OCI-LY3 (cell line): ENCODE results near the gene ATG7.
"Not testable (repeated sequence)": the region's sequence is repeated elsewhere in the genome, so short reads cannot be mapped to it uniquely, and the experiment has no call there.

Source experiments
- H2AFZ ChIP-seq: fragments of 200-600, 300-600 bp; shearing (Covaris generic); 2 replicates; pipeline ENCODE4 v1.6.0; 2014; ENCODE audit warnings: antibody characterized with exemption, low read depth, low read length
- H3K27ac ChIP-seq: fragments of 200-600, 300-600 bp; sonication (generic); 2 replicates; pipeline ENCODE4 v1.5.1; 2014; ENCODE audit warnings: mild to moderate bottlenecking, low read length, moderate library complexity, mixed read lengths
- H3K27me3 ChIP-seq: fragments of 200-600, 300-600 bp; sonication (generic); 2 replicates; pipeline ENCODE4 v1.6.1; 2014; ENCODE audit warnings: low read depth, low read length, mixed read lengths
- H3K36me3 ChIP-seq: fragments of 200-600, 300-600 bp; sonication (generic); replicated peaks from 2 replicates; pipeline ENCODE3; 2014; ENCODE audit warnings: low read depth, low read length, mixed read lengths
- H3K4me1 ChIP-seq: fragments of 300-600, 200-600 bp; sonication (generic); 2 replicates; pipeline ENCODE4 v1.6.1; 2014; ENCODE audit warnings: low read length, mixed read lengths
- H3K4me2 ChIP-seq: fragments of 200-600, 300-600 bp; sonication (generic); 2 replicates; pipeline ENCODE4 v1.6.1; 2014; ENCODE audit warnings: low read length, mixed read lengths
- H3K4me3 ChIP-seq: fragments of 300-600, 200-600 bp; sonication (generic); 2 replicates; pipeline ENCODE4 v1.5.1; 2014; ENCODE audit warnings: antibody characterized with exemption, mild to moderate bottlenecking, low read length, moderate library complexity
- H3K79me2 ChIP-seq: fragments of 300-600, 200-600 bp; shearing (Covaris generic); 2 replicates; pipeline ENCODE4 v1.6.1; 2014; ENCODE audit warnings: mild to moderate bottlenecking, low read length, mixed read lengths
- H3K9ac ChIP-seq: fragments of 300-600, 200-600 bp; shearing (Covaris generic); 2 replicates; pipeline ENCODE4 v1.6.0; 2014; ENCODE audit warnings: mild to moderate bottlenecking, low read length, moderate library complexity
- H3K9me3 ChIP-seq: fragments of 200-600, 300-600 bp; shearing (Covaris generic); 2 replicates; pipeline ENCODE4 v1.6.1; 2014; ENCODE audit warnings: low read length, mixed read lengths; ENCODE audit not compliant: insufficient read depth
- H4K20me1 ChIP-seq: fragments of 200-600, 300-600 bp; sonication (generic); 2 replicates; pipeline ENCODE4 v1.6.1; 2016; ENCODE audit warnings: low read length, mixed read lengths; ENCODE audit not compliant: insufficient read depth
- CTCF ChIP-seq: fragments of 200-600, 300-600 bp; sonication (generic); IDR thresholded peaks from 2 replicates; pipeline ENCODE4 v1.5.1; 2014; ENCODE audit warnings: antibody characterized with exemption, low read length, low read depth
- EZH2phosphoT487 ChIP-seq: fragments of 200-600 bp; shearing (Covaris generic); IDR thresholded peaks from 2 replicates; pipeline ENCODE4 v1.6.1; 2018; ENCODE audit warnings: antibody characterized with exemption, mixed run types, low read depth

Gene ATG7

GRCh38 chr3:11437506-11437905 lies 165.3 kb downstream of the ATG7 start:
- Histone ChIP-seq H3K4me1 (no peaks in the 10 kb centered on the region), H3K9me3 (no peaks in the 10 kb centered on the region), H3K4me2 (no peak overlapping the region), H3K27me3 (no peaks in the 10 kb centered on the region), H3K36me3 (no peaks in the 10 kb centered on the region), H2AFZ (no peak overlapping the region), H3K27ac (no peak overlapping the region), H3K79me2 (no peaks in the 10 kb centered on the region), H3K4me3 (no peak overlapping the region), H3K9ac (no peak overlapping the region), H4K20me1 (no peaks in the 10 kb centered on the region)
- no peak for TF ChIP-seq CTCF

- Histone ChIP-seq H3K9ac (no peak overlapping the region), H2AFZ (no peak overlapping the region), H3K27me3 (no peaks in the 10 kb centered on the region), H3K4me1 (no peaks in the 10 kb centered on the region), H3K9me3 (no peaks in the 10 kb centered on the region), H3K79me2 (no peaks in the 10 kb centered on the region), H3K4me3 (no peak overlapping the region), H3K36me3 (no peaks in the 10 kb centered on the region), H3K27ac (no peak overlapping the region), H3K4me2 (no peak overlapping the region), H4K20me1 (no peaks in the 10 kb centered on the region)
- TF ChIP-seq EZH2phosphoT487 (no peak), CTCF (no peak)
Observed at GRCh38 chr3:11438646-11439045, 166.4 kb downstream of the ATG7 start.

GRCh38 chr3:11441346-11441745 lies 169.1 kb downstream of the ATG7 start:
- H3K9ac ChIP-seq, H4K20me1 ChIP-seq, H3K4me2 ChIP-seq: not testable (repeated sequence)

GRCh38 chr3:11444404-11444803 lies 172.2 kb downstream of the ATG7 start:
- Histone ChIP-seq H2AFZ (no peak overlapping the region), H3K4me2 (no peak overlapping the region), H3K36me3 (no peaks in the 10 kb centered on the region)

More at GRCh38 chr3:11441346-11441745, 169.1 kb downstream of the ATG7 start:
- not testable (repeated sequence) for H2AFZ ChIP-seq, H3K36me3 ChIP-seq, H3K27ac ChIP-seq, H3K79me2 ChIP-seq, H3K4me1 ChIP-seq, H3K9me3 ChIP-seq, H3K27me3 ChIP-seq, H3K4me3 ChIP-seq

GRCh38 chr3:11445193-11445592 lies 173.0 kb downstream of the ATG7 start:
- not testable (repeated sequence) for H3K27ac ChIP-seq, H3K4me3 ChIP-seq, H3K4me1 ChIP-seq, H3K36me3 ChIP-seq, H3K4me2 ChIP-seq, H3K79me2 ChIP-seq, H3K27me3 ChIP-seq, H2AFZ ChIP-seq, H4K20me1 ChIP-seq, H3K9ac ChIP-seq, H3K9me3 ChIP-seq

More at GRCh38 chr3:11444404-11444803, 172.2 kb downstream of the ATG7 start:
- no peak overlapping the region for H3K9ac ChIP-seq
- no peaks in the 10 kb centered on the region for H3K9me3 ChIP-seq
- no peaks in the 10 kb centered on the region for H3K79me2 ChIP-seq
- TF ChIP-seq CTCF, result no peak
- no peak for TF ChIP-seq EZH2phosphoT487
- no peak overlapping the region for H3K4me3 ChIP-seq
- H3K4me1 ChIP-seq, result no peaks in the 10 kb centered on the region
- H3K27ac ChIP-seq, result no peak overlapping the region
- H3K27me3 ChIP-seq, result no peaks in the 10 kb centered on the region
- H4K20me1 ChIP-seq, result no peaks in the 10 kb centered on the region
